Colonic mucosa (tissue), 4 donors: Measurements from ENCODE around the gene CHSY3. TPM values are rescaled to one million over a fixed set of nuclear protein-coding genes. Genes with fewer than 3 reads are reported as not detected.

Experiments
- DNase-seq: peaks from one replicate; pipeline ENCODE4 v3.0.0-alpha.2; 2020
- H3K27ac ChIP-seq: fragments of 200-600 bp; one replicate; pipeline ENCODE4 v1.8.0; 2021
- H3K27me3 ChIP-seq: fragments of 200-600 bp; one replicate; pipeline ENCODE4 v1.8.0; 2021
- H3K36me3 ChIP-seq: fragments of 200-600 bp; one replicate; pipeline ENCODE4 v1.8.0; 2021
- H3K4me1 ChIP-seq: fragments of 200-600 bp; one replicate; pipeline ENCODE4 v1.8.0; 2021; ENCODE audit warnings: mild to moderate bottlenecking
- H3K4me3 ChIP-seq: fragments of 200-600 bp; one replicate; pipeline ENCODE4 v1.8.0; 2021
- H3K9ac ChIP-seq, 2 donors: one replicate each; pipeline ENCODE4 v1.7.0; 2013; ENCODE audit warnings: control low read depth in 2 of 2, low read depth in 2 of 2, low read length in 2 of 2
- H3K9me3 ChIP-seq: fragments of 200-600 bp; one replicate; pipeline ENCODE4 v1.8.0; 2021
- CTCF ChIP-seq: fragments of 200-600 bp; IDR thresholded peaks from one replicate; pipeline ENCODE4 v1.8.0; 2022; ENCODE audit warnings: antibody characterized with exemption, mild to moderate bottlenecking
- intact Hi-C: fragments of 100-400 bp; cut with DNase I; formaldehyde crosslinking; loops from one replicate; pipeline ENCODE4 v1.14.1; 2022
- total RNA-seq, 2 donors: library from RNA; stranded (reverse); fragmentation: NEBNext Ultra II Directional in 1 of 2; extraction: Animal tissue kit (Norgen Biotek cat#: 25700) in 1 of 2; gene quantifications; one replicate each; pipeline ENCODE4 v1.2.1, GENCODE V29; 2021
- donor health status: healthy.
- donor health status: DM: no; HTN: no; CAD: no.
- donor health status: DM: no; HTN: no; CAD: no.

Gene CHSY3
- total RNA-seq: under 1 TPM; 0.42 to 0.99 TPM

GRCh38 chr5:129904102-129904666 is at the start of gene CHSY3:
TSS of gene CHSY3 (plus strand) at chr5:129904465.
- Histone ChIP-seq H3K4me1 (peaks cover 5% of the 10 kb centered on the region), H3K9me3 (no peaks in the 10 kb centered on the region), H3K27me3 (peaks cover 26% of the 10 kb centered on the region), H3K9ac (peak within 1 kb of the TSS in 1 of 2 donors; percentile 62), H3K27ac (peak within 1 kb of the TSS; percentile 55), H3K36me3 (no peaks in the 10 kb centered on the region), H3K4me3 (peak within 1 kb of the TSS; percentile 63)
- TF ChIP-seq CTCF: no peak
- intact Hi-C loops: no loop called here
- DNase-seq: peak; percentile 81

GRCh38 chr5:129856325-129856724 is 47.9 kb upstream of the CHSY3 start:
- no peak overlapping the region for H3K4me3 ChIP-seq
- no peak for DNase-seq
- H3K27me3 ChIP-seq: no peaks in the 10 kb centered on the region
- intact Hi-C loops: no loop called here
- H3K9me3 ChIP-seq: no peaks in the 10 kb centered on the region
- TF ChIP-seq CTCF: no peak
- no peaks in the 10 kb centered on the region for H3K4me1 ChIP-seq
- no peaks in the 10 kb centered on the region for H3K36me3 ChIP-seq
- H3K9ac ChIP-seq: no peak overlapping the region
- H3K27ac ChIP-seq: no peak overlapping the region

GRCh38 chr5:129857116-129857515 is 47.1 kb upstream of the CHSY3 start:
- Histone ChIP-seq H3K9me3 (no peaks in the 10 kb centered on the region), H3K27ac (no peak overlapping the region), H3K9ac (no peak overlapping the region), H3K36me3 (no peaks in the 10 kb centered on the region), H3K4me1 (no peaks in the 10 kb centered on the region), H3K27me3 (no peaks in the 10 kb centered on the region), H3K4me3 (no peak overlapping the region)
- intact Hi-C loops: no loop called here
- DNase-seq: no peak
- no peak for TF ChIP-seq CTCF

- no peaks in the 10 kb centered on the region for H3K9me3 ChIP-seq
- intact Hi-C loops: no loop called here
- TF ChIP-seq CTCF: no peak
Measured at GRCh38 chr5:129858131-129858675, 46.1 kb upstream of the CHSY3 start.

GRCh38 chr5:129884322-129884721 is 19.9 kb upstream of the CHSY3 start:
- TF ChIP-seq CTCF: no peak
- intact Hi-C loops: no loop called here

More at GRCh38 chr5:129858131-129858675, 46.1 kb upstream of the CHSY3 start:
- H3K27me3 ChIP-seq: no peaks in the 10 kb centered on the region
- DNase-seq: no peak
- no peak overlapping the region for H3K27ac ChIP-seq
- no peaks in the 10 kb centered on the region for H3K36me3 ChIP-seq
- no peak overlapping the region for H3K9ac ChIP-seq
- no peak overlapping the region for H3K4me3 ChIP-seq
- no peaks in the 10 kb centered on the region for H3K4me1 ChIP-seq

More at GRCh38 chr5:129884322-129884721, 19.9 kb upstream of the CHSY3 start:
- Histone ChIP-seq H3K27ac (no peak overlapping the region), H3K27me3 (no peaks in the 10 kb centered on the region), H3K9me3 (no peaks in the 10 kb centered on the region), H3K9ac (no peak overlapping the region), H3K36me3 (no peaks in the 10 kb centered on the region), H3K4me3 (no peak overlapping the region), H3K4me1 (no peaks in the 10 kb centered on the region)
- no peak for DNase-seq
